WTC11 (cell line): ENCODE measurements around the gene EVL.

Experiments
- CTCF ChIP-seq: fragments of 200-600 bp; IDR thresholded peaks from 2 replicates; pipeline ENCODE4 v1.8.0; 2022; ENCODE audit warnings: antibody characterized with exemption
- ESRRA ChIP-seq: sonication (generic); formaldehyde crosslinking; IDR thresholded peaks from 2 replicates; pipeline ENCODE4 v1.8.1; 2022; ENCODE audit warnings: mild to moderate bottlenecking, missing genetic modification reagents, borderline replicate concordance
- TEAD4 ChIP-seq: sonication (generic); formaldehyde crosslinking; IDR thresholded peaks from 2 replicates; pipeline ENCODE4 v1.8.0; 2022; ENCODE audit warnings: mild to moderate bottlenecking, missing genetic modification reagents

GRCh38 chr14:100188392-100189030, 123.3 kb downstream of the EVL start:
- TF ChIP-seq ESRRA (CRISPR knock-in tag) (no peak), CTCF (no peak), TEAD4 (no peak)
